EH (cell line): Measurements from ENCODE around the gene GAS2.
A peak's percentile ranks its signal among the peaks of the same experiment; 100 is the strongest.
"Not testable (repeated sequence)": the region's sequence is repeated elsewhere in the genome, so short reads cannot be mapped to it uniquely, and the experiment has no call there.

Experiments
- DNase-seq: peaks from one replicate; pipeline ENCODE4 v3.0.0-alpha.2; 2015; ENCODE audit warnings: low read depth

The GAS2 gene

GRCh38 chr11:22666325-22666687 lies at the start of gene GAS2:
TSS of gene GAS2 (plus strand) at chr11:22666611. CDS start at chr11:22674870, 8,259 bp downstream.
- DNase-seq, result no peak

- DNase-seq, result no peak
Observed at GRCh38 chr11:22617868-22618267, 48.5 kb upstream of the GAS2 start.

GRCh38 chr11:22624742-22625447 lies 41.5 kb upstream of the GAS2 start:
- DNase-seq, result peak; percentile 65

- DNase-seq, result peak; percentile 98
Observed at GRCh38 chr11:22625448-22626287, 40.7 kb upstream of the GAS2 start, which contains the start of gene FANCF. TSS of gene FANCF (minus strand) at chr11:22625823. CDS start at chr11:22625810, 13 bp downstream.

- no peak for DNase-seq
Observed at GRCh38 chr11:22626573-22627239, 39.7 kb upstream of the GAS2 start.

- DNase-seq, result no peak
Observed at GRCh38 chr11:22627421-22627820, 39.0 kb upstream of the GAS2 start.

- no peak for DNase-seq
Observed at GRCh38 chr11:22633354-22633902, 33.0 kb upstream of the GAS2 start.

GRCh38 chr11:22634897-22635629 lies 31.3 kb upstream of the GAS2 start:
- DNase-seq, result peak; percentile 16

- DNase-seq, result no peak
Observed at GRCh38 chr11:22635689-22636088, 30.7 kb upstream of the GAS2 start.

- DNase-seq, result no peak
Observed at GRCh38 chr11:22640862-22641261, 25.5 kb upstream of the GAS2 start.

- no peak for DNase-seq
Observed at GRCh38 chr11:22641559-22641958, 24.9 kb upstream of the GAS2 start.

GRCh38 chr11:22652346-22652745 lies 14.1 kb upstream of the GAS2 start:
- DNase-seq, result not testable (repeated sequence)

- DNase-seq, result no peak
Observed at GRCh38 chr11:22656130-22656529, 10.3 kb upstream of the GAS2 start.

GRCh38 chr11:22657101-22657694 lies 9.2 kb upstream of the GAS2 start:
- DNase-seq, result no peak

GRCh38 chr11:22659783-22660182 lies 6.6 kb upstream of the GAS2 start:
- no peak for DNase-seq

- peak; percentile 3 for DNase-seq
Observed at GRCh38 chr11:22666688-22667439, 453 bp downstream of the GAS2 start.

GRCh38 chr11:22668005-22668796 lies 1.8 kb downstream of the GAS2 start:
- DNase-seq, result no peak

GRCh38 chr11:22669368-22669767 lies 3.0 kb downstream of the GAS2 start:
- no peak for DNase-seq

GRCh38 chr11:22670830-22671229 lies 4.4 kb downstream of the GAS2 start:
- no peak for DNase-seq

- no peak for DNase-seq
Observed at GRCh38 chr11:22671751-22672150, 5.3 kb downstream of the GAS2 start.
